GM23338 (cell line): ENCODE measurements around the gene EHD3. TPM values are rescaled to one million over a fixed set of nuclear protein-coding genes. Genes with fewer than 3 reads are reported as not detected.

Experiments used
- ATAC-seq: fragments of 200-7000 bp; cut with Tn5 transposase; 3 replicates; pipeline ENCODE4 v1.9.1; 2020
- DNase-seq: peaks from one replicate; pipeline ENCODE4 v3.0.0-alpha.2; 2015; ENCODE audit warnings: low spot score
- H2AFZ ChIP-seq: fragments of 200-600 bp; sonication (generic); 2 replicates; pipeline ENCODE4 v1.8.0; 2016; ENCODE audit warnings: antibody characterized with exemption, mild to moderate bottlenecking, moderate library complexity
- H3F3A ChIP-seq: fragments of 200-600 bp; sonication (generic); replicated peaks from 2 replicates; pipeline ENCODE4 v1.8.0; 2017; ENCODE audit warnings: antibody characterized with exemption, mixed run types, low read depth
- H3K27ac ChIP-seq: fragments of 200-600 bp; sonication (generic); 2 replicates; pipeline ENCODE4 v1.6.1; 2016; ENCODE audit warnings: low read depth
- H3K27me3 ChIP-seq: fragments of 200-600 bp; sonication (generic); 2 replicates; pipeline ENCODE4 v1.8.0; 2016; ENCODE audit warnings: mild to moderate bottlenecking, mixed run types, moderate library complexity; ENCODE audit not compliant: insufficient read depth
- H3K36me3 ChIP-seq: fragments of 200-600 bp; sonication (generic); 2 replicates; pipeline ENCODE4 v1.8.0; 2016; ENCODE audit warnings: mild to moderate bottlenecking; ENCODE audit not compliant: insufficient read depth
- H3K4me1 ChIP-seq: fragments of 200-600 bp; sonication (generic); 2 replicates; pipeline ENCODE4 v1.8.0; 2016; ENCODE audit warnings: mild to moderate bottlenecking, moderate library complexity; ENCODE audit not compliant: insufficient read depth
- H3K4me2 ChIP-seq: fragments of 200-600 bp; sonication (generic); 2 replicates; pipeline ENCODE4 v1.7.1; 2017; ENCODE audit warnings: mixed run types
- H3K4me3 ChIP-seq: fragments of 200-600 bp; sonication (generic); 2 replicates; pipeline ENCODE4 v1.6.1; 2016; ENCODE audit warnings: mixed run types
- H3K79me2 ChIP-seq: fragments of 200-600 bp; sonication (generic); replicated peaks from 2 replicates; pipeline ENCODE4 v1.8.0; 2017; ENCODE audit warnings: mild to moderate bottlenecking; ENCODE audit not compliant: insufficient read depth
- H3K9me2 ChIP-seq: fragments of 200-600 bp; sonication (generic); 2 replicates; pipeline ENCODE4 v1.8.0; 2017; ENCODE audit not compliant: insufficient read depth
- H4K20me1 ChIP-seq: fragments of 200-600 bp; sonication (generic); replicated peaks from 2 replicates; pipeline ENCODE4 v1.8.0; 2017; ENCODE audit warnings: mild to moderate bottlenecking; ENCODE audit not compliant: insufficient read depth
- H3K27ac Mint-ChIP-seq: 2 replicates; pipeline ENCODE4 v1.8.0; 2020; ENCODE audit warnings: inconsistent platforms, mild to moderate bottlenecking, moderate library complexity, mixed read lengths
- H3K27me3 Mint-ChIP-seq: 3 replicates; pipeline ENCODE4 v1.8.0; 2022; ENCODE audit warnings: low read depth, mild to moderate bottlenecking, moderate library complexity, mixed read lengths, inconsistent platforms; ENCODE audit not compliant: insufficient read depth, poor library complexity
- H3K36me3 Mint-ChIP-seq: 3 replicates; pipeline ENCODE4 v1.8.0; 2021; ENCODE audit warnings: low read depth, mild to moderate bottlenecking, inconsistent platforms, moderate library complexity, mixed read lengths
- H3K4me1 Mint-ChIP-seq: 3 replicates; pipeline ENCODE4 v1.8.0; 2020; ENCODE audit warnings: mild to moderate bottlenecking, inconsistent platforms, mixed read lengths
- H3K4me3 Mint-ChIP-seq: 3 replicates; pipeline ENCODE4 v1.8.0; 2021; ENCODE audit warnings: moderate library complexity, mild to moderate bottlenecking, inconsistent platforms, mixed read lengths
- H3K9me3 Mint-ChIP-seq: 3 replicates; pipeline ENCODE4 v1.8.0; 2020; ENCODE audit warnings: moderate library complexity, mild to moderate bottlenecking, inconsistent platforms, mixed read lengths
- CREB1 ChIP-seq: fragments of 250-450 bp; sonication (Bioruptor Pico); IDR thresholded peaks from 2 replicates; pipeline ENCODE4 v1.5.0; 2020; ENCODE audit warnings: low read depth, mild to moderate bottlenecking, moderate library complexity
- EZH2 ChIP-seq: fragments of 200-600 bp; sonication (generic); IDR thresholded peaks from one replicate; pipeline ENCODE4 v1.8.0; 2017; ENCODE audit warnings: antibody characterized with exemption, mild to moderate bottlenecking, low read depth; ENCODE audit not compliant: unreplicated experiment
- EZH2phosphoT487 ChIP-seq: fragments of 200-600 bp; sonication (generic); IDR thresholded peaks from one replicate; pipeline ENCODE4 v1.8.1; 2018; ENCODE audit warnings: antibody characterized with exemption; ENCODE audit not compliant: unreplicated experiment
- JUNB ChIP-seq: IDR thresholded peaks from one replicate; pipeline ENCODE4 v1.6.1; 2016; ENCODE audit warnings: antibody characterized with exemption; ENCODE audit not compliant: unreplicated experiment
- NANOG ChIP-seq: IDR thresholded peaks from 2 replicates; pipeline ENCODE4 v1.6.1; 2016; ENCODE audit warnings: antibody characterized with exemption, borderline replicate concordance
- POLR2AphosphoS5 ChIP-seq: IDR thresholded peaks from 2 replicates; pipeline ENCODE4 v1.6.1; 2016; ENCODE audit warnings: antibody characterized with exemption, low read depth
- STAT1 ChIP-seq: IDR thresholded peaks from one replicate; pipeline ENCODE4 v1.6.1; 2016; ENCODE audit warnings: antibody characterized with exemption; ENCODE audit not compliant: unreplicated experiment
- ZNF114 ChIP-seq: fragments of 250-450 bp; sonication (Bioruptor Pico); IDR thresholded peaks from 2 replicates; pipeline ENCODE4 v1.5.0; 2020; ENCODE audit warnings: mild to moderate bottlenecking, moderate library complexity
- ZNF331 ChIP-seq: fragments of 250-450 bp; sonication (Bioruptor Pico); IDR thresholded peaks from 2 replicates; pipeline ENCODE4 v1.5.0; 2020; ENCODE audit warnings: low read depth, mild to moderate bottlenecking, moderate library complexity
- polyA plus RNA-seq: library from polyadenylated mRNA; unstranded; fragments of >200 nt; fragmentation: Nextera tagmentation; extraction: Ambion mirVana; gene quantifications from 2 replicates; pipeline ENCODE4 v1.2.1, GENCODE V29; 2016
- total RNA-seq: library from RNA; depleted of rRNA; stranded (reverse); fragments of >200 nt; shearing (Covaris generic); gene quantifications from 2 replicates; pipeline ENCODE4 v1.2.3, GENCODE V29; 2014
- TF ChIP-seq, protein P1 (sequence below), 2 experiments: fragments of 200-600 bp in 1 of 2; sonication (generic) in 1 of 2; conservative IDR thresholded peaks; 2 replicates each; pipeline versions ENCODE4 v1.5.1 to v1.6.1; 2016 to 2017; ENCODE audit warnings: antibody characterized with exemption in 2 of 2, low read depth in 2 of 2, mild to moderate bottlenecking in 2 of 2, moderate library complexity in 1 of 2
- TF ChIP-seq, protein P2 (sequence below): IDR thresholded peaks from 2 replicates; pipeline ENCODE4 v1.6.1; 2016; ENCODE audit warnings: antibody characterized with exemption
- TF ChIP-seq, protein P3 (sequence below): fragments of 250-450 bp; sonication (Bioruptor Pico); IDR thresholded peaks from 2 replicates; pipeline ENCODE4 v1.5.0; 2020; ENCODE audit warnings: mild to moderate bottlenecking, moderate library complexity
- TF ChIP-seq, protein P4 (sequence below): IDR thresholded peaks from one replicate; pipeline ENCODE4 v1.6.1; 2018; ENCODE audit warnings: antibody characterized with exemption; ENCODE audit not compliant: unreplicated experiment

The EHD3 gene
- total and polyA plus RNA-seq, 2 experiments from 2014 or later = 3.3 to 12.6 TPM

DNA sequence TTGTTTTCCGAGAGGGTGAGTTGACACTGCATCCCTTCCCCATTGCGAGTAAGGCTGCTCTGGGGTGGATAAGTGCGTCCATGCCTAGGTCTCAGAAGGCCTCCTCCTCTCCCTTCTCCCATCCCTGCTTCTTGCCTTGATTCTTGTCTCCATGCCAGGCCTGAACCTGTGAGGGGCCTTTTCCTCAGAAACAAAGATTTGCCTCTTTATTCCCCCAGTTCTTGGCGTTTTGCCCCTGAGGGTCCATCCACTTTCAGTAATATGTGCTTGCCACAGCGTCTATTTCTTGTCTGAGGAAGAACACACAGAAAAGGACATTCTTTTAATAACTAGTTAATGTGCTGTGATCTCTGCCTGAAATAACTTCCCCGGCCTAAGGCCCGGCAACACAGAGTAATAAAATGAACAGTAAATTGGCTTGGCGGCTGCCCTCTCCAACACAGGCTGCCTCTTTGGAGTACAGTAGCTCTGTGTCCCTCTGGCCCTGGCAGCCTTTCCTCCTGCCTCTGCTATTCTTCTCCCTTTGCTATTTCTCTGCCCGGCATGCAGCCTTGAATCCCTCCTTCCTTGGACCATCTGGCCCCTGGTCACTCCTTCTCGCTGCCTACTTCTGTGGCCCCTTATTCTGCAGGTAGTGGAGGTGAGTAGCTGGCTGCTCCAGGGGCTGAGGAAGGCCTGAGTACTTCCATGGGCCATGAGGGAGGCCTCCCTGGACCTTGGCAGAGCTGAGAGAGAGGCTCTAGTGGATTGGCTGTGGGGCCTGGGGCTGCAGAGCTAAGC is 4.4 kb downstream of the EHD3 start:
- no peak overlapping the region for H3K4me3 ChIP-seq
- no peaks in the 10 kb centered on the region; the same call in 1 of the 2 replicates for H4K20me1 ChIP-seq
- no peaks in the 10 kb centered on the region for H3K9me2 ChIP-seq
- no peaks in the 10 kb centered on the region for H3F3A ChIP-seq
- no peaks in the 10 kb centered on the region for H3K36me3 Mint-ChIP-seq
- TF ChIP-seq CREB1 (CRISPR knock-in tag) (no peak), EZH2phosphoT487 (no peak), ZNF331 (CRISPR knock-in tag) (no peak), EZH2 (no peak), ZNF114 (CRISPR knock-in tag) (no peak), STAT1 (no peak), NANOG (no peak), POLR2AphosphoS5 (no peak), JUNB (no peak)
- TF ChIP-seq, protein P1, sequence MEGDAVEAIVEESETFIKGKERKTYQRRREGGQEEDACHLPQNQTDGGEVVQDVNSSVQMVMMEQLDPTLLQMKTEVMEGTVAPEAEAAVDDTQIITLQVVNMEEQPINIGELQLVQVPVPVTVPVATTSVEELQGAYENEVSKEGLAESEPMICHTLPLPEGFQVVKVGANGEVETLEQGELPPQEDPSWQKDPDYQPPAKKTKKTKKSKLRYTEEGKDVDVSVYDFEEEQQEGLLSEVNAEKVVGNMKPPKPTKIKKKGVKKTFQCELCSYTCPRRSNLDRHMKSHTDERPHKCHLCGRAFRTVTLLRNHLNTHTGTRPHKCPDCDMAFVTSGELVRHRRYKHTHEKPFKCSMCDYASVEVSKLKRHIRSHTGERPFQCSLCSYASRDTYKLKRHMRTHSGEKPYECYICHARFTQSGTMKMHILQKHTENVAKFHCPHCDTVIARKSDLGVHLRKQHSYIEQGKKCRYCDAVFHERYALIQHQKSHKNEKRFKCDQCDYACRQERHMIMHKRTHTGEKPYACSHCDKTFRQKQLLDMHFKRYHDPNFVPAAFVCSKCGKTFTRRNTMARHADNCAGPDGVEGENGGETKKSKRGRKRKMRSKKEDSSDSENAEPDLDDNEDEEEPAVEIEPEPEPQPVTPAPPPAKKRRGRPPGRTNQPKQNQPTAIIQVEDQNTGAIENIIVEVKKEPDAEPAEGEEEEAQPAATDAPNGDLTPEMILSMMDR (conservative IDR thresholded peaks at IDR 0.05; ENCODE audit: low read depth in 2 of 2) = no peak
- TF ChIP-seq, protein P2, sequence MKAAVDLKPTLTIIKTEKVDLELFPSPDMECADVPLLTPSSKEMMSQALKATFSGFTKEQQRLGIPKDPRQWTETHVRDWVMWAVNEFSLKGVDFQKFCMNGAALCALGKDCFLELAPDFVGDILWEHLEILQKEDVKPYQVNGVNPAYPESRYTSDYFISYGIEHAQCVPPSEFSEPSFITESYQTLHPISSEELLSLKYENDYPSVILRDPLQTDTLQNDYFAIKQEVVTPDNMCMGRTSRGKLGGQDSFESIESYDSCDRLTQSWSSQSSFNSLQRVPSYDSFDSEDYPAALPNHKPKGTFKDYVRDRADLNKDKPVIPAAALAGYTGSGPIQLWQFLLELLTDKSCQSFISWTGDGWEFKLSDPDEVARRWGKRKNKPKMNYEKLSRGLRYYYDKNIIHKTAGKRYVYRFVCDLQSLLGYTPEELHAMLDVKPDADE = no peak
- TF ChIP-seq, protein P3, sequence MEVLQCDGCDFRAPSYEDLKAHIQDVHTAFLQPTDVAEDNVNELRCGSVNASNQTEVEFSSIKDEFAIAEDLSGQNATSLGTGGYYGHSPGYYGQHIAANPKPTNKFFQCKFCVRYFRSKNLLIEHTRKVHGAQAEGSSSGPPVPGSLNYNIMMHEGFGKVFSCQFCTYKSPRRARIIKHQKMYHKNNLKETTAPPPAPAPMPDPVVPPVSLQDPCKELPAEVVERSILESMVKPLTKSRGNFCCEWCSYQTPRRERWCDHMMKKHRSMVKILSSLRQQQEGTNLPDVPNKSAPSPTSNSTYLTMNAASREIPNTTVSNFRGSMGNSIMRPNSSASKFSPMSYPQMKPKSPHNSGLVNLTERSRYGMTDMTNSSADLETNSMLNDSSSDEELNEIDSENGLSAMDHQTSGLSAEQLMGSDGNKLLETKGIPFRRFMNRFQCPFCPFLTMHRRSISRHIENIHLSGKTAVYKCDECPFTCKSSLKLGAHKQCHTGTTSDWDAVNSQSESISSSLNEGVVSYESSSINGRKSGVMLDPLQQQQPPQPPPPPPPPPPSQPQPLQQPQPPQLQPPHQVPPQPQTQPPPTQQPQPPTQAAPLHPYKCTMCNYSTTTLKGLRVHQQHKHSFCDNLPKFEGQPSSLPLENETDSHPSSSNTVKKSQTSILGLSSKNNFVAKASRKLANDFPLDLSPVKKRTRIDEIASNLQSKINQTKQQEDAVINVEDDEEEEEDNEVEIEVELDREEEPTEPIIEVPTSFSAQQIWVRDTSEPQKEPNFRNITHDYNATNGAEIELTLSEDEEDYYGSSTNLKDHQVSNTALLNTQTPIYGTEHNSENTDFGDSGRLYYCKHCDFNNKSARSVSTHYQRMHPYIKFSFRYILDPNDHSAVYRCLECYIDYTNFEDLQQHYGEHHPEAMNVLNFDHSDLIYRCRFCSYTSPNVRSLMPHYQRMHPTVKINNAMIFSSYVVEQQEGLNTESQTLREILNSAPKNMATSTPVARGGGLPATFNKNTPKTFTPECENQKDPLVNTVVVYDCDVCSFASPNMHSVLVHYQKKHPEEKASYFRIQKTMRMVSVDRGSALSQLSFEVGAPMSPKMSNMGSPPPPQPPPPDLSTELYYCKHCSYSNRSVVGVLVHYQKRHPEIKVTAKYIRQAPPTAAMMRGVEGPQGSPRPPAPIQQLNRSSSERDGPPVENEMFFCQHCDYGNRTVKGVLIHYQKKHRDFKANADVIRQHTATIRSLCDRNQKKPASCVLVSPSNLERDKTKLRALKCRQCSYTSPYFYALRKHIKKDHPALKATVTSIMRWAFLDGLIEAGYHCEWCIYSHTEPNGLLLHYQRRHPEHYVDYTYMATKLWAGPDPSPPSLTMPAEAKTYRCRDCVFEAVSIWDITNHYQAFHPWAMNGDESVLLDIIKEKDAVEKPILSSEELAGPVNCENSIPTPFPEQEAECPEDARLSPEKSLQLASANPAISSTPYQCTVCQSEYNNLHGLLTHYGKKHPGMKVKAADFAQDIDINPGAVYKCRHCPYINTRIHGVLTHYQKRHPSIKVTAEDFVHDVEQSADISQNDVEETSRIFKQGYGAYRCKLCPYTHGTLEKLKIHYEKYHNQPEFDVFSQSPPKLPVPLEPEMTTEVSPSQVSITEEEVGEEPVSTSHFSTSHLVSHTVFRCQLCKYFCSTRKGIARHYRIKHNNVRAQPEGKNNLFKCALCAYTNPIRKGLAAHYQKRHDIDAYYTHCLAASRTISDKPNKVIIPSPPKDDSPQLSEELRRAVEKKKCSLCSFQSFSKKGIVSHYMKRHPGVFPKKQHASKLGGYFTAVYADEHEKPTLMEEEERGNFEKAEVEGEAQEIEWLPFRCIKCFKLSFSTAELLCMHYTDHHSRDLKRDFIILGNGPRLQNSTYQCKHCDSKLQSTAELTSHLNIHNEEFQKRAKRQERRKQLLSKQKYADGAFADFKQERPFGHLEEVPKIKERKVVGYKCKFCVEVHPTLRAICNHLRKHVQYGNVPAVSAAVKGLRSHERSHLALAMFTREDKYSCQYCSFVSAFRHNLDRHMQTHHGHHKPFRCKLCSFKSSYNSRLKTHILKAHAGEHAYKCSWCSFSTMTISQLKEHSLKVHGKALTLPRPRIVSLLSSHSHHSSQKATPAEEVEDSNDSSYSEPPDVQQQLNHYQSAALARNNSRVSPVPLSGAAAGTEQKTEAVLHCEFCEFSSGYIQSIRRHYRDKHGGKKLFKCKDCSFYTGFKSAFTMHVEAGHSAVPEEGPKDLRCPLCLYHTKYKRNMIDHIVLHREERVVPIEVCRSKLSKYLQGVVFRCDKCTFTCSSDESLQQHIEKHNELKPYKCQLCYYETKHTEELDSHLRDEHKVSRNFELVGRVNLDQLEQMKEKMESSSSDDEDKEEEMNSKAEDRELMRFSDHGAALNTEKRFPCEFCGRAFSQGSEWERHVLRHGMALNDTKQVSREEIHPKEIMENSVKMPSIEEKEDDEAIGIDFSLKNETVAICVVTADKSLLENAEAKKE (CRISPR knock-in tag) = no peak
- TF ChIP-seq, protein P4, sequence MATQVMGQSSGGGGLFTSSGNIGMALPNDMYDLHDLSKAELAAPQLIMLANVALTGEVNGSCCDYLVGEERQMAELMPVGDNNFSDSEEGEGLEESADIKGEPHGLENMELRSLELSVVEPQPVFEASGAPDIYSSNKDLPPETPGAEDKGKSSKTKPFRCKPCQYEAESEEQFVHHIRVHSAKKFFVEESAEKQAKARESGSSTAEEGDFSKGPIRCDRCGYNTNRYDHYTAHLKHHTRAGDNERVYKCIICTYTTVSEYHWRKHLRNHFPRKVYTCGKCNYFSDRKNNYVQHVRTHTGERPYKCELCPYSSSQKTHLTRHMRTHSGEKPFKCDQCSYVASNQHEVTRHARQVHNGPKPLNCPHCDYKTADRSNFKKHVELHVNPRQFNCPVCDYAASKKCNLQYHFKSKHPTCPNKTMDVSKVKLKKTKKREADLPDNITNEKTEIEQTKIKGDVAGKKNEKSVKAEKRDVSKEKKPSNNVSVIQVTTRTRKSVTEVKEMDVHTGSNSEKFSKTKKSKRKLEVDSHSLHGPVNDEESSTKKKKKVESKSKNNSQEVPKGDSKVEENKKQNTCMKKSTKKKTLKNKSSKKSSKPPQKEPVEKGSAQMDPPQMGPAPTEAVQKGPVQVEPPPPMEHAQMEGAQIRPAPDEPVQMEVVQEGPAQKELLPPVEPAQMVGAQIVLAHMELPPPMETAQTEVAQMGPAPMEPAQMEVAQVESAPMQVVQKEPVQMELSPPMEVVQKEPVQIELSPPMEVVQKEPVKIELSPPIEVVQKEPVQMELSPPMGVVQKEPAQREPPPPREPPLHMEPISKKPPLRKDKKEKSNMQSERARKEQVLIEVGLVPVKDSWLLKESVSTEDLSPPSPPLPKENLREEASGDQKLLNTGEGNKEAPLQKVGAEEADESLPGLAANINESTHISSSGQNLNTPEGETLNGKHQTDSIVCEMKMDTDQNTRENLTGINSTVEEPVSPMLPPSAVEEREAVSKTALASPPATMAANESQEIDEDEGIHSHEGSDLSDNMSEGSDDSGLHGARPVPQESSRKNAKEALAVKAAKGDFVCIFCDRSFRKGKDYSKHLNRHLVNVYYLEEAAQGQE = no peak
- H3K4me3 Mint-ChIP-seq = no peak overlapping the region
- no peak overlapping the region for H2AFZ ChIP-seq
- H3K9me3 Mint-ChIP-seq = no peaks in the 10 kb centered on the region
- no peaks in the 10 kb centered on the region; the same call in 1 of the 2 replicates for H3K36me3 ChIP-seq
- H3K27me3 ChIP-seq = peaks cover 10% of the 10 kb centered on the region
- H3K27ac ChIP-seq = no peak overlapping the region
- H3K4me1 ChIP-seq = peaks cover 10% of the 10 kb centered on the region; the same call in 1 of the 2 replicates
- H3K79me2 ChIP-seq = peaks cover 5% of the 10 kb centered on the region; the same call in 1 of the 2 replicates
- H3K4me1 Mint-ChIP-seq = peaks cover 24% of the 10 kb centered on the region
- ATAC-seq = no peak
- no peak for DNase-seq
- no peak overlapping the region for H3K27ac Mint-ChIP-seq
- no peak overlapping the region for H3K4me2 ChIP-seq
- peaks cover 8% of the 10 kb centered on the region for H3K27me3 Mint-ChIP-seq
